Ammon's horn (tissue), 1 donor: ENCODE results near the gene CYP8B1.

Source experiments
- DNase-seq: peaks from one replicate; pipeline ENCODE4 v3.0.0-alpha.2; 2016; ENCODE audit warnings: low spot score

Gene CYP8B1

DNA sequence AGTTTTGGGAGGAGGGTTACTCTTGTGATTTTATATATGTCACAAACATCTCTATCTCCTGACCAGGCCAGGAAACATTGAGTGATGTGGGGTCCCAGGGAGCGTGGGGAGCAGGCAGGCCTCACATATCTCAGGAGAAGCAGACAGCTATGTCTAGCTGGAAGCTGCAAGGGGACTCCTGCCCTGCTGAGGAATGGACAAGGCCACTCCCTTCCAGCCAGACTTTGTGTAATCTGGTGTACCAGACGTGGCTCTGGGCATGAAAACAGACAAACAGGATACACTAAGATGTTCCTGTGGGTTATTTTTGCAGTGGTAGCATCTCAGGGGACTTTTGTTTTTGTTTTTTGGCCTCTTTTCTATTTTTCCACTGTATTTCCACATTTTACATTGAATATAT is 23.2 kb downstream of the CYP8B1 start:
- DNase-seq, result no peak

- no peak for DNase-seq
These were observed 24.3 kb downstream of the CYP8B1 start for GRCh38 chr3:42851228-42851834.

DNA sequence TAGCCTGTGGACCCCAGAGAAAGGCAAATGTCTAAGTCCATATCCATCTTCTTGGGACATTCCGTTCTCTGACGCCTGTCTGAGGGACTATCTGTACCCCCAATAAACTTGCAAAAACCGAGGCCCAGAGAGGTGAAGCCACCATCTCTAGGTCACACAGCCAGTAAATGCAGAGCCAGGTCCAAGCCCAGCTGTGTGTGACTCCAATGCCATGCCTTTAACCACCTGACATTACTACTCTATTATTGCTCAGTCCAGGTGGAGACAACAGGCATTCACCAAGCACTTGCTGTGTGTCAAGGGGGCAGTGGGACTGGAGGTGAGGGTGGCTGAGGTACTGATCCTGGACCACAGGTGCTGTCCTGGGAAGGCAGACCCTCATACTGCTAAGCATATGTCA is 25.4 kb downstream of the CYP8B1 start:
- no peak for DNase-seq

- DNase-seq, result no peak
These were observed 26.7 kb downstream of the CYP8B1 start for GRCh38 chr3:42849017-42849416.

DNA sequence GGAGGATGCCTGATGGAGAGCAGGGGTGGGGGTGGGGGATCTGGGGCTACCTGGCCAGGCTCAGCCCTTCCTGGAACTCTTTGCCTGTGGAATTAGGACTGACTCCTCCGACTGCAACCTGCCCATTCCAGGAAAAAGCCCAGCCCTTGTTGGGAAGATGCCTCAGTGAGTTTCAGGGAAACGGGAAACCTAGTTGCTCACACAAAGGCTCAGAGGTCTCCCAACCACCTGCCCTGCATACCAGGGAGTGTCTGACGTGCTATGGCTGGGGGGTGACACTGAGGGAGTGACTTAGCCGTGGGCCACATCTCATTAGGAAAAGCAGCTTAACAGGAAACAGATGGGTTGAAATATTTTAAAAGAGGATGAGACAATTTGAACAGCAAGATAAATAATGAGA is 27.9 kb downstream of the CYP8B1 start:
- DNase-seq, result no peak

DNA sequence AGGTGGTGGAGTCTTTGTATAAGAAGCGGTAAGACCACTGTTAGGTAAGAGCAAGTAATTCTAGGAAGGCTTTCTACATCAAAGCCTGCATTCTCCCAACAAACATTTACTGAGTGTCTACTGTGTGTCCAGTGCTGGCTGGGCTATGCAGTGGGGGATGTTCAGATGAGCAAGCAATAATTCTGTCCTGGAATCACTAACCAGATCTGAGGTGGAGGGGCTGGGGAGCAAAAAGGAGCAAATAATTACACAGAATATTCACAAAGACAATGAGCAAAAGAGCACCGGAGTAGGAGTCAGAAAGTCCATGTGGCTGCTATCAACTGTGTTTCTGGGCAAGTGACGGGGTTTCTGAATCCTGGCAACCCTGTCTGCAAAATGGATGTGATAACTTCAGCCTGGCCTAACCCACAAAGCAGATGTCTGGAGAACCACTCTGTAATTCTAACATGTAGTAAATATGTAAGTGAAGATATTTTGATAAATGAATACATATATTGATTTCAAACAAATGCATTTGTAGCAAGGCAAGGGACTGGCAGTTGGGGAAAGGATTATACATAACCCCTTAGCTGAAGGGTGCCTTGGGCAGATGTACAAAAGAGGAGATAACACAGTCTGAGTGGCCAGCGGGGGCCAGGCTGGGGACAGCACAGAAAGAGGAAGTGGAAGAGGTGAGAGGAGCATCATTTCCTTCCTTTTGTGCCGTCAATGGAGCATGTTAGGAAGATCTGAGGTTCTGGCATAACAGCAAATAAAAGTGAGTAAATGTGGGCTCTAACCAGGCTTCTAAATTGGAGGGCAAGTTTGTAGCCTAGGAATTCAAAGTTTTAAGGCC is 28.8 kb downstream of the CYP8B1 start:
- DNase-seq, result peak; percentile 78

DNA sequence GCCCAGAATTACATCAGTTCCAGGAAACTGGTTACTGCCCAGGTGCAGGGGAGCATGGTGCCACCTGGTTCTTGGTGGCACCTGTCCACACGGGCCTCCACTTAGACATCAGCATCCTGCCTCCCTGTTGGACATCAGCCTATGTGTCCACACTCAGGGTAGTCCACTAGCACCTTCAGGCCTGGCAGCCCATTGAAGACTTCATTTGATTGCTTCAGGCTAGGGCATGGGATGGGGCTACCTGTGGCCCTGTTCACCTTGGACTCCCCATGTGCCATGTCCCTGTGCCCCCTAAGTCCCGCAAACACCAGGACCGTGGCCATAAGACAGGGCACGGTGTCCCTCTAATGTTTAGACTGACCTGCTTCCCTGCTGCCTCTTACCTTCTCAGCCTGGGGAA is 30.9 kb downstream of the CYP8B1 start:
- no peak for DNase-seq

DNA sequence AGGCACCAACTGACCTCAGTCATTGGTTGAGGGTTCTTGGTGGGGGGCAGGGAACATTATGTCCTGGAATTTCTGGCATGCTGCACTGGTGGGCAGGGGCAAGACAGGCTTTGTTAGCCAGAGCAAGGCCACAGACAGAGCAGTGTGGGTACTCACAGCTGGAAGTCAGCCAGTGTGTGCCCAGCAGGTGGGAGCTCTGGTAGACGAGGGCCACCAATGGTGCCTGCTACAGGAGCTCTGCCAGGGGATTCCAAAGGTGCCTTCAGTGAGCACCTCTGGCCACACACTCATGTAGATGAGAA is 31.3 kb downstream of the CYP8B1 start:
- no peak for DNase-seq

GRCh38 chr3:42843713-42844411 is 31.8 kb downstream of the CYP8B1 start:
- no peak for DNase-seq

- DNase-seq, result no peak
These were observed 34.3 kb downstream of the CYP8B1 start for GRCh38 chr3:42841332-42841731.

- DNase-seq, result peak; percentile 85
These were observed 36.1 kb downstream of the CYP8B1 start for GRCh38 chr3:42839616-42840015.

DNA sequence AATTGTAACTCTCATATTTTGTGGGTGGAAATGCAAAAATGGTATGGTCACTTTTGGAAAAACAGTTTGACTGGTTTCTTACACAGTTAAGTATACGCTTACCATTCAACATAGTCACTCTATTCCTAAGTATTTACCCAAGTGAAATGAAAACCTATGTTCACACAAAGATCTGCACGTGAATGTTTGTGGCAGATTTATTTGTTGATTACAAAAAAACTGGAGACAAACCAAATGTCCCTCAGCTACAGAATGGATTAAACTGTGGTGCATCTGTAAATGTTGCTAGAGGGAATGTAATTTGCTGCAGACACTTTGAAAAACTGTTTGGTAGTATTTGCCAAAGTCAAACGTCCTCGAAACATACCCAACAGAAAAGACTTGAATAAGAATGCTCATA is 37.1 kb downstream of the CYP8B1 start:
- no peak for DNase-seq

- no peak for DNase-seq
These were observed 39.2 kb downstream of the CYP8B1 start for GRCh38 chr3:42836150-42837123.

GRCh38 chr3:42831321-42831713 is 44.4 kb downstream of the CYP8B1 start:
- DNase-seq, result peak; percentile 73

- no peak for DNase-seq
These were observed 45.0 kb downstream of the CYP8B1 start for GRCh38 chr3:42830437-42831320.

DNA sequence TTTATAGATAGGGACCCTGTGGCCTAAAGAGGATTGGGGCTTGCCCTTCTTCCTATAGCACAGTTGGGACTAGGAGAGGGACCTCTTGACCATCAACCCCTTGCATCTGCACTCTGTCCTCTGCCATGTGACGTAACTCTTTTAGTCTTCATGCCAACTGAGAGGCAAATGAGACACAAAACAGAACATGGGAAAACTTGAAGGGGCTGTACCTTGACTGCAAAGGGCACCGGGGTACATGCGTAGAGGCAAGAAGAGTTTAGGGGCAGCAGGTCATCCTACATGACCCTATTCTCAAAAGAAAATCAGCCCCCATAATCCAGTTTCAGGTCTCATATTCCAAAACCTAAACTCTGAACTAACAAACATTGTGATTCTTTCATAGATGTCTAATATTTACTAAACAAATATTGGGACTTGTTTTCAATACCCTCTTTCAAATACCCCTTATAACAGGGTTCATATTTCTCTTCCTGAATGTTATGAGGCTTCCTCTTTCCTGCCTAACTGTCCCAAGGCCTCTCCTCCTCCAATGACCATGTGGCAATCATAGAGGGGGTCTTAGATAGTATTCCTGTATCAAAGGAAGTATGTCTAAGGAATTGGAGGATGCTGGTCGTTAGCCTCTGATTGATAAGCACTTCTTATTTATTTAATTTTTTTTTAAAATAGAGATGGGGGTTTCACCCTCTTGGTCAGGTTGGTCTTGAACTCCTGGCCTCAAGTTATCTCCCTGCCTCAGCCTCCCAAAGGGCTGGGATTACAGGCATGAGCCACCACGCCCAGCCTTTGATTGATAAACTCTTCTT is 45.8 kb downstream of the CYP8B1 start:
- DNase-seq, result no peak

DNA sequence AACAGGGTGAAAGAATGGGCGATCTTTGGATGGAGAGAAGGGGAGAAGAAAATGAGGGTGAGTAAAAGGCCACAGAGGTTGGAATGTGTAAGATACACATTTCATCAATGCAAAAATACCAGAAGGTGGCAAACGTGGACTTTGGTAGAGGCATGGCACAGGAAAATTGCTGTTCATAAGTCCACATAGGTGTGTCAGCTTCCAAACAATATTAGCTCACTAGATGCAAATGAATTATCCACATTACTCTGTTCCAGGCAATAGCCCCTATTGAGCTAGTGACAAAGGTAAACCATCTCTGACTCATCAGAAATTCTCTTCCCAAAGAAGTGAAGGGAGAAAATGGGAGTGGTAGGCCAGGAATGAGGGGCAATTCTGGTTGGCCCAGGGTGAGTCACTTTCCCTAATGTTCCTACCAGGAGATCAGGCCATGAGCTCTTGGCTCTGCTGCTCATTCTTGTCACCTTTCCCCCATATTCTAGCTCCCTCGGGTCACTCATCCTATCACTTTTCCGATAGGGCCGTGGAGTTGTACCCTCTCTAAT is 46.5 kb downstream of the CYP8B1 start:
- DNase-seq, result no peak

- no peak for DNase-seq
These were observed 48.0 kb downstream of the CYP8B1 start for GRCh38 chr3:42827654-42828053.

- DNase-seq, result no peak
These were observed 48.7 kb downstream of the CYP8B1 start for GRCh38 chr3:42827023-42827422.

DNA sequence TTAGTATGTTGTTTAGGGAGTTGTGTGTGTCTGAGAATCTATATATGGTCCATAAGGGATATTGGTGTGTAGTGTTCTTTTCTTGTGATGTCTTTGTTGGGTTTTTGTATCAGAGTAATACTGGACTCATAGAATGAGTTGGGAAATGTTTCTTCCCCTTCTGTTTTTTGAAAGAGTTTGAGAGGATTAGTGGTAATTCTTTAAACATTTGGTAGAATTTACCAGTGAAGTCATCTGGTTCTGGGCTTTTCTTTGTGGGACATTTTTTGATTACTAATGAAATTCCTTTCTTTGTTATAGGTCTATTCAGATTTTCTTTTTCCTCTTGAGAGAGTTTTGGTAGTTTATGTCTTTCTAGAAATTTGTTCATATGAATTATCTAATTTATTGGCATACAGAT is 49.5 kb downstream of the CYP8B1 start:
- DNase-seq, result no peak
